DOHH2 (cell line): ENCODE results near the gene MYL11.
"Not testable (repeated sequence)": the region's sequence is repeated elsewhere in the genome, so short reads cannot be mapped to it uniquely, and the experiment has no call there.

ENCODE experiments used
- EZH2phosphoT487 ChIP-seq: fragments of 200-600 bp; sonication (generic); IDR thresholded peaks from 2 replicates; pipeline ENCODE4 v1.6.1; 2017; ENCODE audit warnings: borderline replicate concordance, mild to moderate bottlenecking, antibody characterized with exemption, low read length, moderate library complexity, mixed read lengths
- TF ChIP-seq, protein P1 (sequence below): fragments of 200-600 bp; sonication (generic); IDR thresholded peaks from one replicate; pipeline ENCODE4 v1.5.1; 2014; ENCODE audit warnings: antibody characterized with exemption, mild to moderate bottlenecking, low read depth, low read length; ENCODE audit not compliant: poor library complexity, severe bottlenecking

DNA sequence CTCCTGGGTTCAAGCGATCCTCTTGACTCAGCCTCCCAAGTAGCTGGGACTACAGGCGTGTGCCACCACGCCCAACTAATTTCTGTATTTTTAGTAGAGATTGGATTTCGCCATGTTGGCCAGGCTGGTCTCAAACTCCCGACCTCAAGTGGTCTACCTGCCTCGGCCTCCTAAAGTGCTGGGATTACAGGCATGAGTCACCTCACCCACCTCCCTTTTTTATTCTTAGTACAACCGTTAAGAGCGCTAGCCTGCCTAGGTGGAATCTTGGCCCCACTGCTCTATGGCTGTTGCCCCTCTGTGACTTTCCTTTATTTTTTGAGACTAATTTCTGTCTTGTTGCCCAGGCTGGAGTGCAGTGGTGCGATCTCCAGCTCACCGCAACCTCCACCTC, 36.6 kb upstream of the MYL11 start:
- TF ChIP-seq, protein P1, sequence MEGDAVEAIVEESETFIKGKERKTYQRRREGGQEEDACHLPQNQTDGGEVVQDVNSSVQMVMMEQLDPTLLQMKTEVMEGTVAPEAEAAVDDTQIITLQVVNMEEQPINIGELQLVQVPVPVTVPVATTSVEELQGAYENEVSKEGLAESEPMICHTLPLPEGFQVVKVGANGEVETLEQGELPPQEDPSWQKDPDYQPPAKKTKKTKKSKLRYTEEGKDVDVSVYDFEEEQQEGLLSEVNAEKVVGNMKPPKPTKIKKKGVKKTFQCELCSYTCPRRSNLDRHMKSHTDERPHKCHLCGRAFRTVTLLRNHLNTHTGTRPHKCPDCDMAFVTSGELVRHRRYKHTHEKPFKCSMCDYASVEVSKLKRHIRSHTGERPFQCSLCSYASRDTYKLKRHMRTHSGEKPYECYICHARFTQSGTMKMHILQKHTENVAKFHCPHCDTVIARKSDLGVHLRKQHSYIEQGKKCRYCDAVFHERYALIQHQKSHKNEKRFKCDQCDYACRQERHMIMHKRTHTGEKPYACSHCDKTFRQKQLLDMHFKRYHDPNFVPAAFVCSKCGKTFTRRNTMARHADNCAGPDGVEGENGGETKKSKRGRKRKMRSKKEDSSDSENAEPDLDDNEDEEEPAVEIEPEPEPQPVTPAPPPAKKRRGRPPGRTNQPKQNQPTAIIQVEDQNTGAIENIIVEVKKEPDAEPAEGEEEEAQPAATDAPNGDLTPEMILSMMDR, result not testable (repeated sequence)
- not testable (repeated sequence) for TF ChIP-seq EZH2phosphoT487
